ENCODE results near the gene SP100.
"Not testable (repeated sequence)": the region's sequence is repeated elsewhere in the genome, so short reads cannot be mapped to it uniquely, and the experiment has no call there.

Gene SP100

DNA sequence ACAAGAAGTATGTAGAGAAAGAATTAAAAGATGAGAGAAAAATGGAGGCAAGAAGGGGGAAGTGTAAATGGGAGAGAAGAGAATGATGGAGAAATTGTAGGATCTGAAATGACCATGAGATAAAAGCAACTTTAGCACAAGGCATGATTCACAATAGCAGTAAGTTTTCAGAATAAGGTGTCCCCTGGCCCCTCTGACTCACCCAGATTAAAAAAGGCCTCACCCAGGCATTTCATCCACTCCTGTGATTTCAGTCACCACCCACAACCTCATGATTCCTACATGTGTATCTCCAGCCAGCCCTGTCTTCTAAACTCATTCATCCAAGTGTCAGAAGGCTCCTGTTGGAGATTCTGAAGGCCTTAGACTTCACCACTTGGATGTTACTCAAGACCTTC lies 56.6 kb downstream of the SP100 start:
- Mint-ChIP-seq H3K4me1 (peaks cover 52% of the 10 kb centered on the region), H3K27me3 (no peaks in the 10 kb centered on the region), H3K4me3 (peak overlapping the region; percentile 2), H3K27ac (peak overlapping the region; percentile 66), H3K9me3 (no peaks in the 10 kb centered on the region), H3K36me3 (peaks cover 42% of the 10 kb centered on the region)

DNA sequence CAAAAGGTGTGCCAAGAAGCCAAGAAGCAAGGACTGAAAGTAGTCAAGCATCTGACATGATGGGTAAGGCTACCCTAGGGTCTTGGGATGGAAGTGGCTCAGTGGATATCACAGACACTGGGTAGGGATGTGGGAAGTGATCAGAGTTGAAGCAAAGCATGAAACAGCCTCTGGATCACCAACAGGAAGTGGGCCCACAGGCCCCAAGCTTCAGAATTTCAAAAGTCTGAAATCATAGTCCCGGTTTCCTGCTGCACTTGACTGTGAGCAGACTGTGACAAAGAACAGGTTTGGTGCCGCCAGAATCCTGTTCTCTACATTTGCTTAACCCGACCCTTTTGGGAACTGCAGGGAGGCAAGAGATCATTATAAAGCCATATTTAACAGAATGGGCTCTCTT lies 57.4 kb downstream of the SP100 start:
- Mint-ChIP-seq H3K4me3 (no peak overlapping the region), H3K27me3 (no peaks in the 10 kb centered on the region), H3K4me1 (peaks cover 55% of the 10 kb centered on the region), H3K9me3 (no peaks in the 10 kb centered on the region), H3K27ac (peak overlapping the region; percentile 66), H3K36me3 (peaks cover 38% of the 10 kb centered on the region)

DNA sequence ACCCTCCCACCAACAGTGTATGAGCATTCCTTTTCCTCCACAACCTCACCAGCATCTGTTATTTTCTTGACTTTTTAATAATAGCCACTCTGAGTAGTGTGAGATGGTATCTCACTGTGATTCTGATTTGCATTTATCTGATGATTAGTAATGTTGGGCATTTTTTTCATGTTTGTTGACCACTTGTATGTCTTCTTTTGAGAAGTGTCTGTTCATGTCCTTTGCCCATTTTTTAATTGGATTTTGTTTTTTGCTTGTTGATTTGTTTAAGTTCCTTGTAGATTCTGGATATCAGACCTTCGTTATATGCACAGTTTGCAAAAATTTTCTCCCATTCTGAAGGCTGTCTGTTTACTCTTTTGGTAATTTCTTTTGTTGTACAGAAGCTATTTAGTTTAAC lies 59.1 kb downstream of the SP100 start:
- Mint-ChIP-seq H3K4me3 (no peak overlapping the region), H3K4me1 (peaks cover 60% of the 10 kb centered on the region), H3K36me3 (peaks cover 42% of the 10 kb centered on the region), H3K27ac (peak overlapping the region; percentile 33), H3K27me3 (no peaks in the 10 kb centered on the region), H3K9me3 (no peaks in the 10 kb centered on the region)

DNA sequence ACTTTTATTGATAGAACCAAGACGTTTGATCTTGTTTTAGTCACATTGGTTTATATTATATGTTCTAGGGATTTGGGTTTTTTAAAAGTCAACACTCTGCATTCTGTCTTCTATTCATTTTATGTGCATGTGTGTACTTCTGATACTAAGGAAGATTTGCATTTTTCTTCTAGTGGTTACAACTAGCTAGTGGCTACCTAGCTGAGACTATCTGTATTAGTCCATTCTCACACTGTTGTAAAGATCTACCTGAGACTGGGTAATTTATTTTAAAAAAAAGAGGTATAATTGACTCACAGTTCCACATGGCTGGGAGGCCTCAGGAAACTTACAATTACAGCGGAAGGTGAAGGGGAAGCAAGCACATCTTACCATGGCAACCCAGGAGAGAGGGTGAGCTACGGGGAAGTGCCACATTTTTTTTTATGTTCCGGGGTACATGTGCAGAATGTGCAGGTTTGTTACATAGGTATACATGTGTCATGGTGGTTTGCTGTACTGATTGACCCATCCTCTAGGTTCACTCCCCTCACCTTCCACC lies 69.9 kb downstream of the SP100 start:
- no peak overlapping the region for H3K27ac Mint-ChIP-seq

DNA sequence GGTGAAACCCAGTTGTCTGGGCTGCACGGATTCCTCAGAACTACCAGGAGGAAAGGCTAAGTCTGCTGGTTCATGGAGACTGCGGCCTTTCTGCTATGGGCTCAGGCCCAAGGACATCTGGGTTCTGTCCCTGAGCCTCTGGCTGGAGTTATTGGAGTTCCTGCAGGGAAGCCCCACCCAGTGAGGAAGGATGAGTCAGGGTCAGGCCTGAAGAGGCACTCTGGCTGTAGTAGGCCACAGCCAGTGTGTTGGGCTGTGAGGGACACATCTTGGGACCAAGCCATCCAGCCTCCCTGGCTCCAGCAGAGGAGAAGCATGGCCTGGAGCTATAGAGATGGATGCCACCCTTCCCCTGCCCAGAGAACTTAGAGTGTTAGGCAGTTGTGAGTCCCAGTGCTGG lies 75.2 kb downstream of the SP100 start:
- Mint-ChIP-seq H3K27ac (peak overlapping the region; percentile 53), H3K36me3 (peaks cover 65% of the 10 kb centered on the region), H3K4me1 (peaks cover 56% of the 10 kb centered on the region)
- H3K9me3 Mint-ChIP-seq, H3K4me3 Mint-ChIP-seq, H3K27me3 Mint-ChIP-seq: not testable (repeated sequence)

More for the DNA sequence above, 69.9 kb downstream of the SP100 start:
- Mint-ChIP-seq H3K4me1 (peaks cover 34% of the 10 kb centered on the region), H3K27me3 (no peaks in the 10 kb centered on the region), H3K9me3 (no peaks in the 10 kb centered on the region), H3K36me3 (peaks cover 61% of the 10 kb centered on the region), H3K4me3 (no peak overlapping the region)

DNA sequence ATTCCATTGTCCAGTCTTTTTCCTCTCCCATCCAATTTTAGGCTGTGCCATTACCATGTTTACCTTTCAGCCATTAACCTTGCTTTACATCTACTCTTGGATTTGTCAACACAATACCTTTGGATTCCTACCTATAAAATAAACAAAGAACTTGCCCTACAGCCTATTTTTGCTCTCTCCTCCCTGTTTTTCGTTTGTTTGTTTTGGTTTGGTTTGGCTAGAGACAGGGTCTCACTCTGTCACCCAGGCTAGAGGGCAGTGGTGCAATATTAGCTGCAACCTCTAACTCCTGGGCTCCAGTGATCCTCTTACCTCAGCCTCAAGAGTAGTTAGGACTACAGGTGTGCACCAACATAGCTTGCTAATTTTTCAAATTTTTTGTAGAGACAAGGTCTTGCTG lies 76.1 kb downstream of the SP100 start:
- no peak overlapping the region for H3K4me3 Mint-ChIP-seq
- H3K36me3 Mint-ChIP-seq = peaks cover 58% of the 10 kb centered on the region
- no peaks in the 10 kb centered on the region for H3K27me3 Mint-ChIP-seq
- H3K4me1 Mint-ChIP-seq = peaks cover 65% of the 10 kb centered on the region
- no peaks in the 10 kb centered on the region for H3K9me3 Mint-ChIP-seq
- no peak overlapping the region for H3K27ac Mint-ChIP-seq

DNA sequence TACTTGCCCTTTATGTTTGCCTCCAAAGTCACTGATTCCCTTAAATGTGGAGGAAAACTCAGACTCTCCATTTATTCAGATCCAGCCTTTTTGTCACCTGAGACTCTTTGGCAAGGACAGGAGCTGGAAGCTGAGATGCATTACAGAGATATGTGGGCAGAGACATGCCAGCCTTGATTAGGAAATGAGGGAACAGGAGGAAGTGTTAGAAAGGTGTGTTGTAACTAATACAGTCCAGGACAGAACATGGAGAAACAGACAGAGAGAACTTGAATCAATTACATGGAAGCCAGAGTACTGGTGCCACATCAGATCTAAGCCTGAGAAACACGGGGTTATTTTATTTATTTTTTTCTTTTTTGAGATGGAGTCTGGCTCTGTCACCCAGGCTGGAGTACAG lies 79.0 kb downstream of the SP100 start:
- Mint-ChIP-seq H3K27ac (no peak overlapping the region), H3K27me3 (no peaks in the 10 kb centered on the region), H3K9me3 (no peaks in the 10 kb centered on the region), H3K4me1 (peaks cover 50% of the 10 kb centered on the region), H3K4me3 (no peak overlapping the region), H3K36me3 (peaks cover 52% of the 10 kb centered on the region)

DNA sequence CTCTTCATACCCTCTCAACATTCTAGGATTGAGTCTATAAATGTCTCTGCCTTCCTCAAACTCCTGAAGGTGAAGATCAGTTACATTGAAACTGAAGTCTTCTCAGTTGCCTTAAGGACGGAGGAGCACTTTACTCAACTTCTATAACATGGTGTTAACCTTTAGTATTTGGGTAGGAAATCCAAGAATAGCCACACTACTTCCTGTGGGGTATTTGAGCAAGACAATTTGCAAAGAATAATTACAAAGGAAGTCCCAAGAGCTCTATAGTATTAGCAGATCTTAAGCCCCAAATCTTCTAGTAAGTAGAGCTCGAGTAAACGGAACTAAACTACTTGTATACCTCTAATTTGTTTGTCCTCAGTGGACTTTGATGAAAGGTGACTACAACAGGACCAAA lies 80.9 kb downstream of the SP100 start:
- Mint-ChIP-seq H3K4me1 (peaks cover 47% of the 10 kb centered on the region), H3K4me3 (peak overlapping the region; percentile 1), H3K36me3 (peaks cover 50% of the 10 kb centered on the region), H3K27ac (peak overlapping the region; percentile 61), H3K9me3 (no peaks in the 10 kb centered on the region), H3K27me3 (no peaks in the 10 kb centered on the region)

DNA sequence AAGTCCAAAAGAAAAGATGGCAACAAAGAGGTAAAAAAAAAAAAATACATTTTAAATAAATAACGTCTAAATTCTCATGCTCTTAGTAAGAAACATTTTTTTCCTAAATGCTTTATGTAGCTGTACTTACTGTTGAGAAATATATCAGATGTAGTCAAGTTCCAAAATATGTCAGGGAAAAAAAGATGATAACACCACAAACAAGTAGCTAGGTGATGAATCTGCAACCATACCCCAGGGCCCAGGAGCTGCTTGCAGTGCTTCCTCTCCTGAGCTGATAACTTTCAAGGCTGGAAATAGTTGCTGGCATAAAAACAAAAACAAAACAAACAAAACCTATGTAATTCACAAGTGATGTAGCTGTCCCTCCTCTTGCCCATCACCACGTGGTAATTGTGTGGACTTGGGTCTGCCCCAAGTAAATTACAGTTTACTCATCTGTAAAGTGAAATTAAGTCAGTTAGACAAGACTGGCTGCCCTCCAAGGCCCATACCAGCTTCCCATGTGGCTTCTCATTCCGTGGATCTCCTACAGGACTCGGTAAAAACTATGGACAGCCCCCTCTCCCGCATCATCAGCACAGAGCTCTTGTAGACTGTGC lies 82.6 kb downstream of the SP100 start:
- H3K27ac Mint-ChIP-seq = peak overlapping the region; percentile 84
- peaks cover 36% of the 10 kb centered on the region for H3K4me1 Mint-ChIP-seq
- H3K36me3 Mint-ChIP-seq = peaks cover 52% of the 10 kb centered on the region
- no peaks in the 10 kb centered on the region for H3K27me3 Mint-ChIP-seq
- H3K9me3 Mint-ChIP-seq = no peaks in the 10 kb centered on the region
- no peak overlapping the region for H3K4me3 Mint-ChIP-seq

DNA sequence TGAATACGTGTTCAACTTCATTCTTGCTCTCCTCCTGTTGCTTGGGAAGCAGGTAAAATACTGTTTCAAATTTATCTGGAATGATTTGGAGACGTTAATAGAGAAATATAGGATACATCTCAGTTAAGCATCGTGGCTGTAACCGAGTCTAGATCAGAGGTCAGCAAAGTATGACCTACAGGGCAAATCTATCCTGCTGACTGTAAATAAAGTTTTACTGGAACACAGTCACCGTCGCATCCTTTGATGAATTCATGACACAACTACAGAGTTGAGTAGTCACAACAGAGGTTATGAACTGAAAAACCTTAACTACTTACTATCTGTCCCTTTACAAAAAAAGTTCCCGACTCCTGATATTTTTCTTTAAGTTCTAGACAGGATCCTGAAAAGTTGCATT lies 86.6 kb downstream of the SP100 start:
- Mint-ChIP-seq H3K27me3 (no peaks in the 10 kb centered on the region), H3K9me3 (no peaks in the 10 kb centered on the region), H3K36me3 (peaks cover 58% of the 10 kb centered on the region), H3K4me3 (no peak overlapping the region), H3K27ac (peak overlapping the region; percentile 46), H3K4me1 (peaks cover 4% of the 10 kb centered on the region)

DNA sequence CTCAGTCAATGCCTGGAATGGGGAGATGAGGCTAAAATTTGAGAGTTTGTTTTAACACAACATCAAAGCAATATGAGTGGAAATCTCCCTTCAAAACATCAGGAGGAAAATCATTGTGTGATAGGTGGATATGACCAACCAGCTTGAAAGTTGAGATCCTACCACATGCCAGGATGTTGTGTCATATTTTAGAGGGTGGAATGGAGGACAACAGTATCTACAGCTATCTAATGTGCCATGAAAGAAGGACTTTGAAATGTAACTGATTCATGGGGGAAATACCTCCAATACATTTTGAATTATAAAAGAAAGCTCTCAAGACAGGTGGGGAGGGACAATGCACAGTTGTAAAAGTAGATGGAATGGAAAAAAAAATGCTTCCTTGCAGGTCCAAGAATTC lies 87.8 kb downstream of the SP100 start:
- H3K36me3 Mint-ChIP-seq = peaks cover 54% of the 10 kb centered on the region
- H3K27me3 Mint-ChIP-seq = no peaks in the 10 kb centered on the region
- no peaks in the 10 kb centered on the region for H3K9me3 Mint-ChIP-seq
- no peak overlapping the region for H3K4me3 Mint-ChIP-seq
- peaks cover 4% of the 10 kb centered on the region for H3K4me1 Mint-ChIP-seq
- no peak overlapping the region for H3K27ac Mint-ChIP-seq

DNA sequence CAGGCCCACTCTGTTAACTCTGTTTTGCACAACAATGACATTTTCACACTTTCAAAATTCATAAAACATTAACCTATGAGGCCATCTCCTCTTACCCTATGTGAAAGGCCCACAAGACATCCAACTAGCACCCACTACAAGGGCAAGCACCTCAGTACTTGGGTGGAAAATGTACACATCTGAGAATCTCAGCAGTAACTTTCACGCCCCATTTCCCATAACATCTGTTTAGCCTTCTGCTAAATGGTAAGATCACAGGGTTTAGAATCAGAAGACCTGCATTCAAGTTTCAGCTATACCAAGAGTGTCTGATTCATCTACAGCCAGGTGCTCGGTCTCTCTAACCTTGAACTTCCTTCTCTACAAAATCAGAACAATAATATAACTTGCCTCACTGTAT lies 89.2 kb downstream of the SP100 start:
- Mint-ChIP-seq H3K9me3 (no peaks in the 10 kb centered on the region), H3K27me3 (no peaks in the 10 kb centered on the region), H3K4me1 (peaks cover 4% of the 10 kb centered on the region), H3K36me3 (peaks cover 56% of the 10 kb centered on the region), H3K27ac (no peak overlapping the region), H3K4me3 (no peak overlapping the region)

DNA sequence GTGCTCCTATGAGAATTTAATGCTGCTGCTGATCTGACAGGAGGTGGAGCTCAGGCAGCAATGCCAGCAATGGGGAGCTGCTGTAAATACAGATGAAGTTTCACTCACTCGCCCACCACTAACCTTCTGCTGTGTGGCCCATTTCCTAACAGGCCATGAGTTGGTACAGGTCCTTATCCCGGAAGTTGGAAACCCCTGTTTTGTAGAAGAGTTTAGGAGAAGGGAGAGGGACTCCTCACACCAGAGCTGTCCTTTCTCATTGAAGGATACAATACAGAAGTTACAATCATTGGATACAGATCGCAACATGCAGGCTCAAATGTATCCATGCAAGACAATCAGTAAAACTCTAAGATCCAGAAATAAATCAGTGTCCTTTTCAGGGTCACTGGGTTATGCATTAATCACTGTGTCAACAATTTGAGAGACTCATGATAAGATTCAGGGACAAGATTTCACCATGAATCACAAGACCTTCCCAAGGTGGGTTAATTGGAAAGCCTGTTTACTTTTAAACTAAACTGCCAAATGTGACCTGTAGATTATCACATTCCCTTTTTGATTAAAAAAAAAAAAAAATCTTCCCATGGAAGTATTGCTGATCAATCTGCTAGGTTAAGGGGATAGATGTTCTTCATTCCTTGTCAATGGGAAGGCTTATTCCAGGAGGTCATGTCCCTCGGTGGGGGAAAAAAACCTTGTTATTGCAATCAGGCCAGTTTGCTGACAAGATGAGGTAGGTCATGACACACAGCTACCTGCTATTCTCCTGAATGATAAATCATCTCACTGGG lies 97.2 kb downstream of the SP100 start:
- Mint-ChIP-seq H3K27ac (no peak overlapping the region), H3K4me1 (no peaks in the 10 kb centered on the region), H3K9me3 (no peaks in the 10 kb centered on the region), H3K36me3 (peaks cover 35% of the 10 kb centered on the region), H3K27me3 (no peaks in the 10 kb centered on the region), H3K4me3 (no peak overlapping the region)

DNA sequence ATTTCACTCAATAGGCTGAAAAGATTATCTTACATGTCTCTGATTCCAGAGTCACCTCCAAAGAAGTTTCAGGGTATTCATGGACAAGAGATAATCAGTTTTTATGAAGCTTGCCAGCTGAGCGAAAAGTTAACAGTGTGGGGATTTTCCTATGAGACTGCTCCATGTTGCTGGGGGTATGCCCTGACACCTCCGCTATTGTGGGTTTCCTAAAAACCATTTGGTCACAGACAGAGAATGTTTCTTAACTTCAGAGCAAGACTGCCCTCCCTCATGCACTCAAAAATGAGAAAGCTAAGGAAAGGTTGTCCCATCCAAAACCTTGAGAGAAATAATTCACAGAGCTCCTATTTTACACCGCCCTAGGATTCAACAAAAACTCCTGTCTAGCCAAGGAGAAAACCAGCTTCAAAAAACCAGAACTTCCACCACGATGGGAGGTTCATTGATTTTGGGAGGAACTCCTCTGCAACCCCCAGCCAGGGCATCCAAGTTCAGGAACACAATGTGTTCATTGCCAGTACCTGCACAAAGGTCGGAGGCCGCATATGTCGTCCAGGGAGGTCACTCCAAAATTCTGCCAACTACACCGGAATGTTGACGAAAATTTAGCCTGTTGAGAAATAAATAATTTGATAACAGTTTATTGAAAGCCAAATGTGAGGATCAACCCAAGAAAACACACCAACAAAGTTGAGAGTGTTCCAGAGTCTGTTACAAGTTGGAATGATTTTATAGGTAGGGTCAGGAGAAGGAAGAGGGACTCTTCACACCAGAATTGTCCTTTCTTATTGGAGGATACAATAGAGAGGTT lies 104.3 kb downstream of the SP100 start:
- H3K27ac Mint-ChIP-seq = no peak overlapping the region
- H3K4me1 Mint-ChIP-seq = peaks cover 11% of the 10 kb centered on the region
- H3K9me3 Mint-ChIP-seq = peaks cover 13% of the 10 kb centered on the region
- H3K36me3 Mint-ChIP-seq = peaks cover 43% of the 10 kb centered on the region
- H3K4me3 Mint-ChIP-seq = no peak overlapping the region
- H3K27me3 Mint-ChIP-seq = no peaks in the 10 kb centered on the region

DNA sequence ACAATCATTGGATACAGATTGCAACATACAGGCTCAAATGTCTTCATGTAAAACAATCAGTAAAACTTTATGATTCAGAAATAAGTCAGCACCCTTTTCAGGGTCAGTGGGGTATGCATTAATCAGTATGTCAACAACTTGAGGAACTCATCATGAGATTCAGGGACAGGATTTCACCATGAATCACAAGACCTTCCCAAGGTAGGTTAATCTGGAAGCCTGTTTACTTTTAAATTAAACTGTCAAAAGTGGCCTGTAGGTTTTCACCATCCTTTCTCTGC lies 104.8 kb downstream of the SP100 start:
- Mint-ChIP-seq H3K9me3 (peaks cover 13% of the 10 kb centered on the region), H3K27me3 (no peaks in the 10 kb centered on the region), H3K27ac (no peak overlapping the region), H3K4me3 (no peak overlapping the region), H3K4me1 (peaks cover 11% of the 10 kb centered on the region), H3K36me3 (peaks cover 41% of the 10 kb centered on the region)

DNA sequence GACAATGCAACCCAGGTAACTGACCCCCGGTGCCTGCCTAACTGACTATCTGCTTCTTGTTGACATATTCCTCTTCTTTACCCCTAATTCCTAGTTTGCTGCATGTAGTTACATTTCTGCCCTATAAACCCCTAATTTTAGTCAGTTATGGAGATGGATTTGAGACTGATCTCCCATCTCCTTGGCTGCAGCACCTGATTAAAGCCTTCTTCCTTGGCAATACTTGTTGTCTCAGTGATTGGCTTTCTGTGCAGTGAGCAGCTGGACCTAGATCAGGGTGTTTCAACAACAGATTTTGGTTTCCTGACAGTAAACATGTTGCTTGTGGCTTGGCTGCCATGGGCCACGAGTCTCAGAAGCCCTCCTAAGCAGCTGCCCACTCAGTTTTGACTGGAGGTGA lies 105.4 kb downstream of the SP100 start:
- no peak overlapping the region for H3K4me3 Mint-ChIP-seq
- H3K27me3 Mint-ChIP-seq = no peaks in the 10 kb centered on the region
- peaks cover 11% of the 10 kb centered on the region for H3K4me1 Mint-ChIP-seq
- peaks cover 38% of the 10 kb centered on the region for H3K36me3 Mint-ChIP-seq
- H3K27ac Mint-ChIP-seq = no peak overlapping the region
- H3K9me3 Mint-ChIP-seq = peaks cover 14% of the 10 kb centered on the region

All from activated naive CD4-positive, alpha-beta T cell treated with anti-CD3 and anti-CD28 coated beads, Interleukin-2, amount 50 U/mL, for 24 hours (primary cell).